ENCODE results near the gene MLF2. TPM values are rescaled to one million over a fixed set of nuclear protein-coding genes. Genes with fewer than 3 reads are reported as not detected.
A peak's percentile ranks its signal among the peaks of the same experiment; 100 is the strongest.

MLF2 gene
- total RNA-seq, 1 experiment from 2014 or later: 309 TPM

- Histone ChIP-seq H3K36me3 (ENCODE audit: control insufficient read depth in 1 of 2, insufficient read depth in 2 of 2, low read length in 2 of 2) (peaks cover 17 to 20% of the 10 kb centered on the region in 2 experiments; a peak in 3 of 4 replicates), H3K27me3 (ENCODE audit: insufficient read depth, low read length) (no peaks in the 10 kb centered on the region), H3K4me3 (replicated peaks in 1 of 2; ENCODE audit: low read depth in 1 of 2, low read length in 2 of 2) (no peak overlapping the region), H3K9ac (ENCODE audit: low read length) (no peak overlapping the region), H2AFZ (ENCODE audit: low read depth, low read length, poor library complexity, severe bottlenecking) (no peak overlapping the region), H3K4me1 (ENCODE audit: control insufficient read depth in 1 of 2, insufficient read depth in 2 of 2, low read length in 2 of 2) (peaks cover 5 to 26% of the 10 kb centered on the region in 2 experiments; a peak in 3 of 4 replicates), H3K4me2 (ENCODE audit: low read length) (peak overlapping the region; percentile 100), H4K20me1 (ENCODE audit: insufficient read depth) (no peaks in the 10 kb centered on the region), H3K9me3 (ENCODE audit: control insufficient read depth in 1 of 2, insufficient read depth in 1 of 2, low read depth in 1 of 2, low read length in 2 of 2) (no peaks in the 10 kb centered on the region), H3K27ac (ENCODE audit: low read depth, low read length) (no peak overlapping the region), H3K79me2 (ENCODE audit: insufficient read depth, low read length) (peaks cover 14% of the 10 kb centered on the region; the same call in 1 of the 2 replicates), H3K9me2 (ENCODE audit: insufficient read depth) (no peaks in the 10 kb centered on the region)
- ATAC-seq (no peak), DNase-seq (ENCODE audit: low read depth, low spot score) (no peak)
- intact Hi-C loops (cut with micrococcal nuclease): no loop called here
- BruUV-seq (replicated peaks): no TSS peak
- POLR2A ChIA-PET: no interaction called here
- CTCF ChIA-PET: interaction anchor here (2.7 kb wide), 1 partner anchor 28 kb away, joined by 16 read pairs; the partner anchor contains the start of gene MLF2
- RAD21 ChIA-PET (ENCODE audit: low non-redundant PET in 1 of 2, low total read pairs in 2 of 2, uncharacterized antibody in 2 of 2, unreplicated experiment in 2 of 2): interaction anchor here in 1 of 2 experiments (1.6 kb wide), 1 partner anchor 28 kb away, joined by 3 read pairs; the partner anchor contains the start of gene MLF2
- TF ChIP-seq TCF7L2 (IDR thresholded peaks at IDR 0.05; ENCODE audit: borderline replicate concordance, extremely low read depth, insufficient read depth, insufficient read length): no peak
- TF ChIP-seq SRF (IDR thresholded peaks at IDR 0.05; ENCODE audit: low read depth): no peak
- TF ChIP-seq SIN3A (IDR thresholded peaks at IDR 0.05; ENCODE audit: low read depth): no peak
- no peak for TF ChIP-seq CTCF (IDR thresholded peaks at IDR 0.05 in 2 of 3, conservative IDR thresholded peaks at IDR 0.05 in 1 of 3; ENCODE audit: borderline replicate concordance in 1 of 3, insufficient read depth in 1 of 3, low read depth in 2 of 3, low read length in 2 of 3)
- no peak for TF ChIP-seq SP1 (IDR thresholded peaks at IDR 0.05; ENCODE audit: low read depth)
- no peak for TF ChIP-seq POLR2A (IDR thresholded peaks at IDR 0.05; ENCODE audit: borderline replicate concordance, extremely low read depth, insufficient read depth, insufficient read length)
Observed at GRCh38 chr12:6725350-6725749, 27.6 kb downstream of the MLF2 start.

DNA sequence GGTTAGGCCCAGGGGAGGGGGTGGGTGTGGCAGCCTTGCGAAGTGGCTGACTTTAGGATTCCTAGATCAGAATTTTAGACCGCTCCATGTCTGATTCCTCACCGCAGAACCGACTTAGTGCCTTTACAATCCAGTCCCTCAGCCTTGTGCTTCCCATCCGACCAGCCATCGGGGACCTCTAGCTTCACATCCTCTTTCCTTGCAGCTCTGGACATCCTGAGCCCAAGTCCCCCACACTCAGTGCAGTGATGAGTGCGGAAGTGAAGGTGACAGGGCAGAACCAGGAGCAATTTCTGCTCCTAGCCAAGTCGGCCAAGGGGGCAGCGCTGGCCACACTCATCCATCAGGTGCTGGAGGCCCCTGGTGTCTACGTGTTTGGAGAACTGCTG lies 28.5 kb downstream of the MLF2 start:
- peak; percentile 23 for ATAC-seq
- H3K27ac ChIP-seq (ENCODE audit: low read depth, low read length): peak overlapping the region; percentile 91
- TSS peak; percentile 74 for BruUV-seq (replicated peaks)

More for the DNA sequence above, 28.5 kb downstream of the MLF2 start:
- intact Hi-C loops (cut with micrococcal nuclease): loop anchor here (1.0 kb wide), 1 partner anchor 35 kb away; the partner anchor contains the start of gene ZNF384
- H3K36me3 ChIP-seq (ENCODE audit: control insufficient read depth in 1 of 2, insufficient read depth in 2 of 2, low read length in 2 of 2): peaks cover 11 to 12% of the 10 kb centered on the region in 2 experiments; a peak in 3 of 4 replicates
- H3K27me3 ChIP-seq (ENCODE audit: insufficient read depth, low read length): no peaks in the 10 kb centered on the region
- no peaks in the 10 kb centered on the region for H4K20me1 ChIP-seq (ENCODE audit: insufficient read depth)
- TF ChIP-seq POLR2A (IDR thresholded peaks at IDR 0.05; ENCODE audit: borderline replicate concordance, extremely low read depth, insufficient read depth, insufficient read length) (peak; percentile 7), SRF (IDR thresholded peaks at IDR 0.05; ENCODE audit: low read depth) (no peak)
- H3K4me1 ChIP-seq (ENCODE audit: control insufficient read depth in 1 of 2, insufficient read depth in 2 of 2, low read length in 2 of 2): peaks cover 5 to 26% of the 10 kb centered on the region in 2 experiments; a peak in 3 of 4 replicates
- H3K4me2 ChIP-seq (ENCODE audit: low read length): peak overlapping the region; percentile 100
- H2AFZ ChIP-seq (ENCODE audit: low read depth, low read length, poor library complexity, severe bottlenecking): no peak overlapping the region
- H3K9me2 ChIP-seq (ENCODE audit: insufficient read depth): no peaks in the 10 kb centered on the region
- H3K4me3 ChIP-seq (replicated peaks in 1 of 2; ENCODE audit: low read depth in 1 of 2, low read length in 2 of 2): peak overlapping the region; percentile 54 to 86
- H3K9ac ChIP-seq (ENCODE audit: low read length): peak overlapping the region; percentile 93
- H3K9me3 ChIP-seq (ENCODE audit: control insufficient read depth in 1 of 2, insufficient read depth in 1 of 2, low read depth in 1 of 2, low read length in 2 of 2): no peaks in the 10 kb centered on the region
- POLR2A ChIA-PET: interaction anchor here (0.6 to 3.0 kb wide), 21 partner anchors 8 to 412 kb away, joined by 3 to 28 read pairs (median 4); partner anchors contain the start of genes C12orf57, CDCA3, MLF2 and PTMS
- no peak for DNase-seq (ENCODE audit: low read depth, low spot score)
- RAD21 ChIA-PET (ENCODE audit: low non-redundant PET in 1 of 2, low total read pairs in 2 of 2, uncharacterized antibody in 2 of 2, unreplicated experiment in 2 of 2): interaction anchor here (0.7 to 1.6 kb wide), 4 partner anchors 29 to 58 kb away, joined by 3 to 6 read pairs (median 4); partner anchors contain the start of genes ZNF384 (in 2 of the 2) and MLF2 (in 1 of the 2)
- CTCF ChIA-PET: interaction anchor here (0.7 to 2.7 kb wide), 9 partner anchors 10 to 161 kb away, joined by 3 to 16 read pairs (median 4); partner anchors contain the start of genes MLF2, PTMS and ZNF384
- H3K79me2 ChIP-seq (ENCODE audit: insufficient read depth, low read length): peaks cover 14% of the 10 kb centered on the region; the same call in 1 of the 2 replicates

Data from HCT116 (cell line).